GM19455 (cell line): ENCODE results near the gene NAV3.
"Not testable (repeated sequence)": the region's sequence is repeated elsewhere in the genome, so short reads cannot be mapped to it uniquely, and the experiment has no call there.

Experiments used
- ATAC-seq: cut with Tn5 transposase; IDR thresholded peaks from one replicate; pipeline ENCODE4 v1.9.1; 2021; ENCODE audit not compliant: unreplicated experiment

NAV3 gene

DNA sequence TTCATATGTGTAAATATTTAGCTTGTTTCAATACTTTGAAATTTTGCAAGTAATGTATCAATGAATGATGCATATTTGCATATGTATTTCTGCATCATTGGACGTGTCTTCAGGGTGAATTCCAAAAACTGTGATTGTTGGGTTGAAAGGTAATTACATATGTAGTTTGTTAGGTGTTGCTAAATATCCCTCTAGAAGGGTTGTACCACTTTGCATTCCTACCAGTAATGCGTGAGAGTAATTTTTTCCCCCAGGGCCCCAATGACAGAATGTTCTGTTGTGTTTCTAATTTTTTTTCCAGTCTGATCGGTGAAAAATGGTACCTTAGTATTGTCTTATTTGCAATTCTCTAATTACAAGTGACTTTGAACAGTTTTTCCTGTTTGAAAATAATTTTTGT, 408.9 kb downstream of the NAV3 start:
- no peak for ATAC-seq

DNA sequence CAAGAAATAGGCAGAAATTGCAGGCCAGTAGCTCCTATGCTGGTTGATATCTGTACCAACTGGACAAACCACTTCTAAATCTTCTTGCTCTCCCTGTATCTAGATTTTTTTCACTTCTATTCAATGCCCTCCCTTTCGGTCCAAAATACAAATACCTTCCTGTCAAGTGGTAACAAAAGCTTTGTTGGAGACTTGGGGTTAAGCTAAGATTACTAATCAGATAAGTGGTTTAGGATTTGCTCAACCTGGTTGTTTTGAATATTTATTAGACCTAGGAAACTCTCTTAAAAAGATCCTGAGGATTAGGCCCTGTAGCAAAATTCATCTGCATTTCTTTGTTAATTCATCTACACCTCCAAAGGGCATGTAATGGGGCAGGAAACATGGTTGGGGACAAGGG, 410.1 kb downstream of the NAV3 start:
- ATAC-seq: no peak

DNA sequence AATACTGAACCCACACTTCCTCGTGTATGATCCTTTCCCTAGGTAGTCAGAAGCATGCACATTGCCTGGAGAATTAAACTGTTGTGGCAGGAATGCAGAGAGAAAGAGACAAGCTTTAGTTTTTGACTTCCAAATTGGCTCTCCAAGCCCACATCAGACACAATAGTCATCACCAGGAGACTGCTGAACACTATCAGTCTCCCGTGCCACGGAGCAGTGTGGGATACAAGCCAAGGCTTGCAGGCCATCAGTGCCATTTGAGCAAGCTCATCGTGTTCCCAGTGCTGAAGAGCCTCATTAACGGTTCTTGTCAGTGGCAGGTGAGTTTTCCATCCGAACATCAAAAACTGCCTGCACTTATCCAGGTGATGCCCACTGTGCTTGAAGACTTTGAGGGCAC, 410.8 kb downstream of the NAV3 start:
- no peak for ATAC-seq

DNA sequence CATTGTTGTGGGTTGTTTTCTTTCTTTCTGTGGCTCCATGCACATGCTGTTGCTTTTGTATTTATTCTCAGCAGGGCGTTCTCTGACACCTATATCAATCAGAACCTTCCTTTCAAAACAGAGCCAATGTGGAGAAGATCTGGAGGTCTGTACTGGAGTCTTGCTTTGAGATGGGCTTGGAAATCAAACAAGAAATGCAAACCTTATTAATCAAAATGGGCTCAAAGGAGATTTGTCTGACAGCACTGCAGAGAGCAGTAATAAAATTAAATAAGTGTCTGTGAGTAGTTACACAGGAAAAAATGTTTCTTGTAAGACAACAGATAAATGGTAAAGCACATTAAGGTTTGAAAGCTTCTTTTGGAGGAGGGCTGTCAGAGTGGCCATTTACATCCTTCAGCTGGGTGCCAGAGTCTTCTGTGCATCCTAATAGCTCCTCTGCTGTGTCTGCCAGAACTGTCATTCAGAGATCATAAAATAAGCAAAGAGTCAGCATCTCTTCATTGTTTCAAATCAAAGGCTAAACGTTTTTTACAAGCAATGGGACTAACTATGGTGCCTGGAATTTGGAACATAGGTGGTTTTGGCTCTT, 414.3 kb downstream of the NAV3 start:
- ATAC-seq: no peak

DNA sequence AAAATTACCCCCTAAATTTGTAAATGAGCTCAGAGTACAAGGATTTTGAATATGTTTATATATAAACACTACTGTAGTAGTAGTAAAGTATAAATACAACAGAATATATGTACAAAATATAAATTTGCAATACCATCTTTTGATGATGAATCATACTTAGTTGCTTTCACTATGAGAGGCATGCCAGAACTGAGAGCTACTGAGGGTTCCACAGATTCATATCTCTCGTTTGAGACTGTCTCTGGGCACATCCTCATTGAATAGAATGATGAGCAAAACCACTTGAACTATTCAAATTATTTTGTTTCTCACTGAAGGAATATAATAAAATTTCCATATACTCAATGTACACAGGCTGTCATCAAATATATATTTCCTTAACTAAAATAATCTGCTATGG, 417.6 kb downstream of the NAV3 start:
- no peak for ATAC-seq

DNA sequence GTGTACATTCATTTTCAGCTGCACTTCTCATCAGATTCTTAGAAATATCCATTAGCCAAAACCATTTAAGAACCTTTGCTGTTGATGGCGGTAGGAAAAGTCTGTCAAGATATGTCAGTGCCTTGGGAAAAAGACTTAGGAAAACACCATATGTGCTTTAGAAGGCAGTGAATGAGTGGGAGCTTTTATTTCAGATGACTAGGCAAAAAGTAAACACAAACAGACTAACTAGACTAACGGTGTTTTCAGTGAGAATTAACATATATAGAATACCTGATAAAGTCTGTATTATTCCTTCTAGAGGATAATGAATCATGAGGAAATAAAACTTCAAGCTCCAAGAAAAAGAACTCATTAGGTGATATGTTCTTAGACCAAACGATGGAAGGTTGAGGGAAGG, 418.9 kb downstream of the NAV3 start:
- no peak for ATAC-seq

DNA sequence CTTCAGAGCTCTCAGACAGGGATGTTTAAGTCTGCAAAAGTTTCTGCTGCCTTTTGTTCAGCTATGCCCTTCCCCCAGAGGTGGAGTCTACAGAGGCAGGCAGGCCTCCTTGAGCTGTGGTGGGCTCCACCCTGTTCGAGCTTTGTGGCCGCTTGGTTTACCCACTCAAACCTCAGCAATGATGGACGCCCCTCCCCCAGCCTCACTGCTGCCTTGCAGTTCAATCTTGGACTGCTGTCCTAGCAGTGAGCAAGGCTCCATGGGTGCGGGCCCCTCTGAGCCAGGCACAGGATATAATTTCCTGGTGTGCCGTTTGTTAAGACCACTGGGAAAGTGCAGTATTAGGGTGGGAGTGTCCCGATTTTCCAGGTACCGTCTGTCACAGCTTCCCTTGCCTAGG, 427.0 kb downstream of the NAV3 start:
- not testable (repeated sequence) for ATAC-seq

DNA sequence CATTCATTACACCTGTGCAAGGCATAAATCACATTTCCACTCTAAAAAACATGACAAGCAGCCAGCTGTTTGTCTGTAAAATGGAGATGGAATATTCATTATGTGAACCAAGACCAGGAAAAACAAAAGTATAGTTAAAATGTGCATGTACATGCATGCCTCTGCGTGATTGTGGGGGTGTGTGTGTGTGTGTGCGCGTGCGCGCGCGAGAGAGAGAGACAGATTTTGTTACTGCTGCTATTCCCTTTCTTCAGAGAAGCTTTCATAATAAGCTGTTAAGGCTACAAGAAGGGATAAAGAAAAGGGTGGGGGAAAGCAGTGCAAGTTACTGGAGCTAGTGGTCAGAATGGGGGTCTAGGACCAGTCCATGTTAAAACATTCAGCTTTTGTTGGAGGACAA, 430.3 kb downstream of the NAV3 start:
- ATAC-seq: no peak

DNA sequence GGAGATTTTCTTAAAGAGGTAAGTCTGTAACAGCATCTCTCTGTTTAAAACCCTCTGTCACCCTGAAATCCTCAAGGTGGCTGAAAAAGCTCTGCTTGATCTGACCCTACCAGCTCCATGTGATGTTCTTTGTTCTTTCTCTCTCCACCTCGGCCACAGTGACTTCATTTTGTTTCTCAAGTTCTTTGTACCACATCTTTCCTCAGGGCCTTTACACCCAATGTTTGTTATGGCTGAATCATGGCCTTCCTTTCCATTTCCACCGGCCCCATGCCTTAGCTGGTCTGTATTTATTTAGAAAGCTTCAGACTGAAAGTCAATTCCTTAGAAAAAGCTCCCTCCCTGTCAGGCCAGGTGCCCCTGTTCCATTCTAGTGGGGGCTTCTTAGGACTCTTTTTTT, 431.2 kb downstream of the NAV3 start:
- ATAC-seq: no peak
